Activated CD8-positive, alpha-beta memory T cell treated with anti-CD3 and anti-CD28 coated beads for 48 hours (primary cell): ENCODE results near the gene FLT3LG.
"Not testable (repeated sequence)": the region's sequence is repeated elsewhere in the genome, so short reads cannot be mapped to it uniquely, and the experiment has no call there.

ENCODE experiments used
- DNase-seq, 3 experiments: peaks; one replicate each; pipeline ENCODE4 v3.0.0-alpha.2; 2020; ENCODE audit warnings: low read depth in 2 of 3, low spot score in 2 of 3

The FLT3LG gene

DNA sequence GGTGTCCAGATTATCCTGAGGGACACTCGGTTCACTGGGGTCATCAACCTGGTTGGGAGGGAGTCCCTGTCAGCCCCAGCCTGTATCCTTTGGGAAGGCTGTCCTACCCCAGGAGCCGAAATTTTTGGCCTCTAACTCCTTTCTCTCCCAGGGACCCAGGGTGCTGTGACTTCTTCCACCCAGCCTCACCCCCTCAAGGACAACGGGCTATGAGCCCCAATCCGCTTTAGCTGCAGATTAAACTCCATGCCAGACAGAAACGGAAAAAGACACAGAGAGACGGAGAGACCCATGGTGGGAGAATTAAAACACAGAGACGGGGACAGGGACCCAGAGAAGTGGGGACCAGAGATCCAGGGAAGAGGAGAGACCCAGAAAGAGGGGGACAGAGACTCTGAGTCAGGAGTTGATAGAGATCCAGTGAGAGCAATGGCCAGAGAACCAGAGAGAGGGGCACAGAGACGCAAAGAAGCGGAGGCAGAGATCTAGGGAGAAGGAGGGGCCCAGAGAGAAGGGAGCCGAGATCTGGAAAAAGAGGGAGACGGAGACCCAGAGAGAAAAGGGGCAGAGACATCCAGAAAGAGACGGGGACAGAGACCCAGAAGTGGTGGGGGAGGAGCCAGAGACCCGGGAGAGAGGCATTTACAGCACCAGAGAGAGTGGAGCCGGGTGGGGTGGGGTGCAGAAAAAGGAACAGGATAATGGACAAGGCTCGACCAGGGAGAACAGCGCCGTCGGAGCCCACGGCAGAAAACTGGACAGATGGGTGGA, 33.4 kb upstream of the FLT3LG start:
- no peak for DNase-seq

DNA sequence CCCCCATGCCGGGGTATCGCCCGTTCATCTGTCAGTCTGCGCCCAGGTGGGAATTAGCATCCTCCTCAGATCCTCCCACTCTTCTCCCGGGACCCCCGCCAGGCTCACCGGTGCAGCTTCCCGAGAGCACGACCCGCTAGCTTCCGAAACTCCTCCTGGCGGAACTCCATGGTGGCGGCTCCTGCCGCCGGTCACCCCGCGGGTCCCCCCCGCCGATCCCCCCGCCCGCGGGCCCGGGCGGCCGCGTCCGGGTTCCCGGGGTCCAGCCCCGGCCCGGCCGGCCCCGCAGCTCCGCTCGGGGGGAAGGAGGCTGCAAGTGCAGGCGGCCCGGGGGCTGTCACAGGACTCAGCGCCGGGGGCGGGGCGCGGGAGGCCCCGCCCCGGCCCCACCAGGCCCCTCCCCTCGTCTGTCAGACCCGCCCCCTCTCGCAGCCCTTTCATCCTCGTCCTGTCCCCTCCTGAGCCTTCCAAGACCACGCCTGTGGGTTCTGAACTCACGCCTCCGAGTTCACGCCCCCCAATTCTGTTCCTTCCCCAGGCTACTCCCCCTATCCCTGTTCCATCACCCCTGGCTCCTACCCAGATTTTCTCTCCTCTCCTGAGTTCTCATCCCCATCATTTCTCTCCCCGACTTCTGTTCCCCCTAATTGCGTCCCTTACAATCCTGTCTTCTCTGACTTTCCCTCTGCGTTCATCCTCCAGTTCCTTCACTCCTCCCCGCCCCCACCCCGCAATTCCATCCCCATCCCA, 32.6 kb upstream of the FLT3LG start, which contains the start of gene SLC17A7:
TSS of gene SLC17A7 (minus strand) at position 318 of the 750 bp plus-strand sequence. CDS start at position 170, 148 bp downstream.
- DNase-seq, result no peak

DNA sequence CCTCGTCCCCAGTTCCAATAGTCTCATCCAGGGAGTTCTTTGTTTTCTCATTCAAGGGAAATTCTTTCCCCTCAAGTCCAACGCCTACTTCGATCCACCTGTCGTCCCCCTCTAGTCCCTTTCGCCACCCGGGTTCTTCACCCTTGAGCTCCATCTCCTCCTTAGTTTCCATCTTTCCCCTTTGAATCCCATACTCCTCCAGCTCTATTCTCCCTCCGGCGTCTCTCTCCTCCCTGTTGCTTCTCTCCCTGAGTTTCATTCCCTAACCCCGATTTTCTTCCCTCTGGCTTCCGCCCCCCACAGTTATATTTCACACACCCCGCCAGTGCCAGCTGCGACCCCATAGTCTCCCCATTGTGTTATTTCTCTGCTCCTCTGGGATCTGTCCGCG, 32.1 kb upstream of the FLT3LG start:
- no peak for DNase-seq

DNA sequence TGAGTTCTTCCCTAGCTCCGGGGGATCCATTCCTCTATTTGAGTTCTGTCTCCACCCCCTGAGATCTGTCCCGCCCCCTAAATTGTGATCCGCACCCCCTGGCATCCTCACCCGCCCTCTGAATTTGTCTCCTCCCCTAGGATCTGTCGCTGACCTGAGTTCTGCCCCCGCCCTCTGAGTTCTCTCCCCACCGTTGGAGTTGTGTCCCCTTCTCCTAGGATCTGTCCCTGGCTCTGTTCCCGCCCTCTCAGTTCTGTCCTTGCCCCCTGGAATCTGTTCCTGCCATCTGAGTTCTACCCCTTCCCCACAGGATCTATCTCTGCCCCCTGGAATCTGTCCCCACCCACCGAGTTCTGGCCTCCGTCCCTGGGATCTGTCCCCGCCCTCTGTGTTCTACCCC, 31.7 kb upstream of the FLT3LG start:
- no peak for DNase-seq

DNA sequence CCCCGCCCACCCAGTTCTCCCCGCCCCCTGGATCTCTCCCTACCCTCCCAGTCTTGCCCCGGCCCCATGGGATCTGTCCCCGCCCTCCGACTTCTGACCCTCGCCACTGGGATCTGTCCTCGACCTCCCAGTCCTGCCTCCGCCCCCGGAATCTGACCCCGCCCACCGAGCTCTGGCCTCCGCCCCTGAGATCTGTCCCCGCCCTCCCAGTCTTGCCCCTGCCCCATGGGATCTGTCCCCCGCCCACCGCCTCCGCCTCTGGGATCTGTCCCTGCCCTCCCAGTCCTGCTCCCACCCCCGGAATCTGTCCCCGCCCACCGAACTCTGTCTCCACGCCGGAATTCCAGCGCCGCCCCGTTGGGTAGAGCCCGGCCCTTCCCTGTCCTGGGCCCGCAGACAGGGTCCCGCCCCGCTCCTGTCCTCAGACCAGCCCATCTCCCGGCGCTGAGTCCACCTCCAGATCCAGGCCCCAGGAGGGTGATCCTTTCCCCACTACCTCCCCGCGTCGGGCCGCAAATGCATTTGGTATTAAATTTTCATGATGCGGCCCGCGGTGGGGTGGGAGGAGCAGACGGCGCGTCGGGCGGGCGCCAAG, 31.1 kb upstream of the FLT3LG start:
- DNase-seq, result peak in 1 of 3 experiments; percentile 45

DNA sequence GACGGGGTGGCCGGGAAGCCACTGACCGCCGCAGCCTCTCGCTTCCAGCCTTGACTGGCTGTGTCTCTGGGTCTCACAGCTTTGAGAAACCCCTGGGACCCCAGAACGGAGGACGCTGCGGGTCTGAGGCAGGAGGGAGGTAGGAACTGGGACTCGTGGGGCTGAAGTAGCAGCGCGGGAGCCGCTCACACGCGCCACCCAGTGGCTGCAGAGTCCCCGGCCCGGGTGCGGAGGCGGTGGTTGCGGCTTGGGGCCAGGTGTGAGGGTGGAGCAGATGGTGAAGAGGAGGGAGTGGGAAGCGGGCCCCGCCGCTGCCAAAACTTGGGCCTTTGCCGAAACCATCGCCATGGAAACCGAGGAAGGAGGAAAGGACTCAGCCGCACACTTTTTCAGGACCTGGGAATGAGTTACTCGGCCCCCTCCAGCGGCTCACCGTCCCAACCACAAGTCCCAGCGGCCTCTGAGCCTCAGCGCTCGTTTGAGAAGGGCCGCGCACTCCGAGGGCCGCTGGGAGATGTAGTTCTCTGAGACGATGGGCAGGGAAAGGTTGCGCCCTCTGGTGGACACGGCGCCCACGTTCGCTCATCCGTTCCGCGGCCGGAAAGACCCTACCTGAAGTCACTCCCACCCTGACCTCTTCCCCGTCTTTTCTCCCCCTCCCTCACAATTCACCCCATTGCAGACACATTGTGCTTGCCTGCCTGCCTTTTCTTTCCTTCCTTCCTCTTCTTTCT, 30.5 kb upstream of the FLT3LG start:
- DNase-seq, result peak; percentile 81 to 90 (median 89)

DNA sequence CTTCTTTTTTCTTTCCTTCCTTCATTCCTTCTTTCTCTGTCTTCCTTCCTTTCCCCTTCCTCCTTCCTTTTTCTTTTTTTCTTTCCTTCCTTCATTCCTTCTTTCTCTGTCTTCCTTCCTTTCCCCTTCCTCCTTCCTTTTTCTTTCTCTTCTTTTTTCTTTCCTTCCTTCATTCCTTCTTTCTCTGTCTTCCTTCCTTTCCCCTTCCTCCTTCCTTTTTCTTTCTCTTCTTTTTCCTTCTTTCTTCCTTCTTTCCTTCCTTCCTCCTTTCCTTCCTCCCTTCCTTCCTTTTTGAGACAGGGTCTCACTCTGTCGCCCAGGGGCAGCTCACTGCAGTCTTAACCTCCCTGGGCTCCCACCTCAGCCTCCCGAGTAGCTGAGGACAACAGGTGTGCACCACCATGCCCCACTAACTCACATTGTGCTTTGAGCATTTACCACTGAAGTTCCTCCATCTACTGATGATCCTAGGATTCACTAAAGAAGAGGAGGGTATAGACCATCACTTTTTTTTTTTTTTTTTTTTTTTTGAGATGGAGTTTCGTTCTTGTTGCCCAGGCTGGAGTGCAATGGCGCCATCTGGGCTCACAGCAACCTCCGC, 29.8 kb upstream of the FLT3LG start:
- not testable (repeated sequence) for DNase-seq

DNA sequence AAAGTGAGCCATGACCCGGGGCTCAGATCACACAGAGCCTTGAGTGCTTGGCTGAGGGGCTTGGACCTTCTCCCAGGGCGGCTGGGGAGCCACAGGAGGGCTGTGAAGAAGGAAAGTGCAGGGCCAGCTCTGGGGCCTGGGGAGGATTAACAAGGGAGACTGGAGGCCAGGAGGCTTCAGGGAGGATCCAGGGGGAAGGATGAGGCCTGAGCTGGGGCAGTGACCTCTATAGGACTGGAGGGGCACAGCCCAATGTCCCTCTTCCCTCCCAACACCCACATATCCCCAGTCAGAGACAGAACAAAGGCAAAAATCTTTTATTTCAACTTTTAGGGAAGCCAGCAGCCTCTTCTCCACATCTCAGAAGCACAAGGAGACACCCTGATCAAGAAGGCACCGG, 28.0 kb upstream of the FLT3LG start:
- no peak for DNase-seq

DNA sequence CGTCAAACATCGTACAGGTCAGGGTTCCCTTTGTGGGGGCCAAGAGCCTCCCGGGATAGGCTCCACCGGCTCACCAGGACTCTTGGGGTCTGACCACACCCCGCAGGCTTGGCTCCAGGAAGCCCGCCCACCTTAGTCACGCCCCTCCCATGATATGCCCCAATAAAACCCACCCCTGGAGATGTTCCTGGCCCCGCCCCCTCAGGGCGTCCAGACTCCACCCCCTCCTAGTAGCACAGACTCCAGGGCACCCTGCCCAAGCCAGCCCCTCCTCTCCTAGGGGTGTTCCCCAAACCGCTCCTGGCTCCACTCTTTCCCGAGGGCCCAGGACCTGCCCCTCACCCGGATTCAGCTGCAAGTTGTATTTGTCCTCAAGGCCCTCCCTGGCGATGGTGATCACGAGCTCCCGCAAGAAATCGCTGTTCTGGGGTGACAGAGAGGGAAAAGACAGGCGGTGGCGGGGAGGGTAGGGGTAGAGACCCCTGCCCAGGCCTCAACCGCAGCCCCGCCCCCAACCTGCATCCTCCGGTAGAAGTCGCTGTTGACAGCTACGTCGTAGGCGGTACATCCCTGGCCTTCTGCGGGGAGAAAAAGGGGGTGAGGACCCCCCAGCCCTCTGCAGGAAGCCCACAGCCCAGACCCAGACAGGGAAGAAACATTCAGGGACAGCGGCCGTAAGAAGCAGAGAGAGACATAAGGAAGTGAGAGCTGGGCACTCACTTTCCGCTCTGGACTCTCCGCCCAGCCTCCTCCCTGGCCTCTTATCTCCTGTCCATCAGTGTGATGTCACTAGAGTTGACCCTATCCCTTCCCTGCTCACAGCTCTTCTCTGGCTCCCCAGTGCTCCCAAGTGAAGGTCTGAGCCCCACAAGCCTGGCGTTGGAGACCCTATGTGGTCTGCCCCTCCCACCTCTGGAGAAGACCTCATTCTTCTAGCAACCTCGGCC, 26.3 kb upstream of the FLT3LG start:
- no peak for DNase-seq

DNA sequence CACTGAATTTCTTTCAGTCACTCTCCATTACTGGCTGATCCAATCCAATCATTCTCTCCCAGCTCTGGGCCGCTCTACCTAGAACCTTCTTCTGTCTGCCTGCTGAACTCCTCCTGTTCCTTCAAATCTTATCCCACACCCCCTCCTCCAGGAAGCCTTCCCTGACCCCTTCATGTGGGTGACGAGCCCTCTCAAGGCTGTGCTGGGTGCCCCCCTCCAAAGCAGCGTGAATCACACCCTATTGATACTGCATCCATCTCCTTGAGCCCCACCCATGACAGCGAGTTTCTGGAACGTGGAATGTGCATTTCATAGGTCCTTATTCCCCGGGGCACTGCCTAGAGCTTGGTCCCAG, 25.6 kb upstream of the FLT3LG start:
- DNase-seq, result no peak

DNA sequence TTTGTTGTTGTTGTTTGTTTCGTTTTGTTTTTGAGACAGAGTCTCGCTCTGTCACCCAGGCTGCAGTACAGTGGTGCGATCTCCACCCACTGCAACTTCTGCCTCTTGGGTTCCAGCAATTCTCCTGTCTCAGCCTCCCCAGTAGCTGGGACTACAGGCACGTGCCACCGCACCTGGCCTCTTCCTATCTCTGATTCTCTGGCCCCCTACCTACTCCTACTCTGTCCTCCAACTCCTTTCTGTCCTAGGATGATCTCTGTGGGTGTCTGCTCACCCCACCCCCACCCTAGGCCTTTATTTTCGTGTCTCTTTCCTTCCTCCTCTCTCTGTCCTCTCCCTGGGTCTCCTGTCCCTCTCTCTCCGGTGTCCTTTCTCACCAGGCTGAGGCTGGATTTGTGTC, 23.6 kb upstream of the FLT3LG start:
- DNase-seq, result no peak

DNA sequence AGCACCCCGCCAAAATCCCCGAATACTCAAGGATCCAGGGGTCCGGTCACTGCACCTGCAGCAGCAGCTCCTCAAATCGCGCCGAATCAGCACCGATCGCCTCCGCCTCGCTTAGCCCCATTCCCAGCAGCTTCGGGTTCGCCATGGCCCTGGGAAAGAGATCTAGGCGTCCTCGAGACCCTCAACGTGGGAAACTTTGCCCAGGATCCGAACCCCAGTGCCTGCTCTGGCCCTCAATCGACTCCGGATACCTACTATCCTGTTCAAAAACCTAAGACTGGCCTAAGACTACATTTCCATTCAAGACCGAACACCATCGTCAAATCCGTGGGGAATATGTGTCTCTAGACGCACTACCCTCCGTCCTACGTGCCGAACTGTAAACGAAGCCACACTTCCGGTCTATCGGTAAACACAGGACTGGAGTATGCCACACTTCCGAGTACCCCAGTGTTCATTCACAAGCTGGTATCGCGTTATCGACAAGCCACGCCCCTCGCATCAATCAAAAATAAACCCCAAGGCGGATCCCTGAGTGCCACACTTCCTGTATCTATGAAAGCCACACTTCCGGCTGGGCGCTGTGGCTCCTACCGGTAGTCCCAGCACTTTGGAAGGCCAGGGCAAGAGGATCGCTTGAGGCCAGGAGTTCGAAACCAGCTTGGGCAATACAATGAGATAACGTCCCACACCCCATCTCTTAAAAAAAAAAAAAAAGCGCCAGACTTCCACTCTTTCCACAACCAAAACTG, 22.4 kb upstream of the FLT3LG start, which contains the start of gene PIH1D1:
TSS of gene PIH1D1 (minus strand) at position 385 of the 752 bp plus-strand sequence. CDS start at position 145, 240 bp downstream.
- peak; percentile 69 to 87 (median 81) for DNase-seq

DNA sequence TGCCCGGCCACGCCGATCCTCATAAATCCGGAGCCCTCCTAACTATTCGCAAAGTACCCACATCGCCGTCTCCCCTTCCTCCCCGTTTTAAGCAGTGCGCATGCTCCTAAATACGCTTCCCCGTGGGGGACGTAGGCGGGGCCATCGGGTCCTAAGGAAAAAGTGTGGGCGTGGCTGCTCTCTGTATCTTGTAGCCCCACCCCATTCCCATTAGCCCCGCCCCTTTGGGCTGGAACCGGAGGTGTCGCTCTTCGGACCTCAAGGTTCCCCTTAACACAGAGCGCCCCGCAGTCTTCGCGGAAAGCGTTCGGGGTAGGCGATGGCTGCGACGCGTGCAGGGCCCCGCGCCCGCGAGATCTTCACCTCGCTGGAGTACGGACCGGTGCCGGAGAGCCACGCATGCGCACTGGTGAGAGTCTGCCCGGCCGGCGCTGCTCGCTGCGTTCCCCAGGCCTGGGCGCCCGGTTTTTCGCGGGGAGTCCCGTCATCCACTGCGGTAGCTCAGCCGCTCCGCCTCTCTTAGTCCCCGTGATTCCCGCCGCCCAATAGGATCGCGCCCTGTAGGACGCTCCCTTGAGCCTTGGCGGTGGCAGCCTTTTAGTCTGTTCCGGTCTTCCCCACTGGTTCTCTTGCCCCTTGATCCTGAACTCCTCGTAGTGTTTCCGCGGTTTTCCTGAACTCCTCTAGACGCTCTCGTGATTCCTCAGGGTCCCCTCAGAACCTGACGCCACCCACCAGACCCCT, 20.8 kb upstream of the FLT3LG start, which contains the start of gene ALDH16A1:
TSS of gene ALDH16A1 (plus strand) at position 213 of the 744 bp plus-strand sequence. CDS start at position 320, 107 bp downstream.
- DNase-seq, result peak; percentile 92 to 96 (median 95)

DNA sequence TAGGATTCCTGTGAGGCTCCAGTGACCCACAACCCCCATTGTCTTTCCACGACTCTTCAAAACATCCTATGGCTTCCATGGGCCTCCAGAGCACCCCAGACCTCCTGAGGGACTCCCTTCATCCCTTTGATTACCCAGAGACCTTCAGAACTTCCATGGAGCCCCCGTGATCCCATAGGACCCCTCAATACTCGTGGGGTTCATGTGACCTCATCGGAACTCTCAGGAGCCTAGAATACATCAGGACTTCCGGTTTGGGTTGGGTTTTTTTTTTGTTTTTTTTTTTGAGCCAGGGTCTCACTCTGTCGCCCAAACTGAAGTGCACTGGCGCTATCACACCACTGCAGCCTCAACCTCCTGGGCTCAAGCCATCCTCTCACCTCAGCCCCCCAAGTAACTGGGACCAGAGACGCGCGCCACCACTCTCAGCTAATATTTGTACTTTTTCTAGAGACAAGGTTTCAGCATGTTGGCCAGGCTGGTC, 20.2 kb upstream of the FLT3LG start:
- DNase-seq, result no peak

DNA sequence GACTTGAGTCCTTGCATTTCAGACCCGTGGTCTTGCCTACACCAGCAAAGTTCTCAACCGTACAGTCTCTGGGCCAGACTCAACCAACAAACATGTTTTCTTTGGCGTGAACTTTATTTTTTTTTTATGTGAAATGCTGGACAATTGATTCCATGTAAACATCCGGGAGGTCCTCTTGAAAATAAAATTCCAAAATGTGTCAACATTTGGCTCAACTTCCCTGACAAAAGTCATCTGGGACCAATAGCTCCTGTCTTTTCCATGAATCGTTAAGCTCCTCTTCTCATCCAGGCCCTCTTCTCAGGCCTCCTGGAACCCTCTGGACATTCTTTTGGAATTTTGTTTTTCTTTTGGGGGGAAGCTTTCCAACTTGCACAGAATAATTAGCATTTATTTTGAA, 18.2 kb upstream of the FLT3LG start:
- DNase-seq, result no peak

DNA sequence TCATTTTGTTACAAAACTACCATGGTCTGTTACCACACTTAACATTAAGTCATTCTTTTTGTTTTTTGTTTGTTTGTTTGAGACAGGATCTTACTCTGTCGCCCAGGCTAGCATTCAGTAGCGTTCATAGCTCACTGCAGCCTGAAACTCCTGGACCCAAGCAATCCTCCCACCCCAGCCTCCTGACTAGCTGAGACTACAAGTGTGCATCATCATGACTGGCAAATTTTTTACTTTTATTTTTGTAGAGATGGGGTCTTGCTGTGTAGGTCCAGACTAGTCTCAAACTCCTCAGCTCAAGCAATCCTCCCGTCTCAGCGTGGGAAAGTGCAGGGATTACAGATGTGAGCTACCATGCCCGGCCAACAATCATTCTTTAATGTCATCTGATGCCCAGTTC, 17.7 kb upstream of the FLT3LG start:
- no peak for DNase-seq

DNA sequence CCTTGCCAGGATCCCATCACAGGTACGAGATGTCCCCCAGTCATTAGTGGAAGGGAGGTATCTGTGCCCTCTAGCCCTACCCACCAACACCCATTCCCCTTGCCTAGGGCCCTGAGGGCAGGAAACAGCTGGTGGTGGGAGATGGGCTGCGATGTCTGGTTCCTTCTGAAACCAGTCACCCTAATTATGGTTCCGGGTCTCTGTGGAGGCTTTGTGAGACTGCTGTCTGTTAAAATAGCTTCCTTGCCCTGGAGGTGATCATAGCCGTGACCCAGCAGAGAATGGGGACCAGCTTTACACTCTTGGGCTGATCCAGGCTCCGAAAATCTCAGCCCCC, 15.5 kb upstream of the FLT3LG start:
- DNase-seq, result no peak

DNA sequence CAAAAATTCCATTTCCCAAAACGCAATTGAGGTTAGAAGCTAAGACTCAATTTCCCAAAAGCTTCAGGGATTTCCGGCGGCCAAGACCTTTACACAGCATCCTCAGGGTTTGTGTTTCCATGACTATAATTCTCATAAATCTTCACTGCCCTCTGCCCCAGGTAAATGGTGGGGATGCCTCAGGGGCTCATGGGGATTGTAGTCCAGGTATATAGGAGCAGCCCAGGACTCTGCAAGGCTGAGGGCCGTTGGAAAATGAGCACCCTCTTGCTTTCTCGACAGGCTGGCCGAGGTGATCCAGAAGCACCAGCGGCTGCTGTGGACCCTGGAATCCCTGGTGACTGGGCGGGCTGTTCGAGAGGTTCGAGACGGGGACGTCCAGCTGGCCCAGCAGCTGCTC, 14.6 kb upstream of the FLT3LG start:
- no peak for DNase-seq
